ENCODE measurements around the gene SETD7.

SETD7 gene

DNA sequence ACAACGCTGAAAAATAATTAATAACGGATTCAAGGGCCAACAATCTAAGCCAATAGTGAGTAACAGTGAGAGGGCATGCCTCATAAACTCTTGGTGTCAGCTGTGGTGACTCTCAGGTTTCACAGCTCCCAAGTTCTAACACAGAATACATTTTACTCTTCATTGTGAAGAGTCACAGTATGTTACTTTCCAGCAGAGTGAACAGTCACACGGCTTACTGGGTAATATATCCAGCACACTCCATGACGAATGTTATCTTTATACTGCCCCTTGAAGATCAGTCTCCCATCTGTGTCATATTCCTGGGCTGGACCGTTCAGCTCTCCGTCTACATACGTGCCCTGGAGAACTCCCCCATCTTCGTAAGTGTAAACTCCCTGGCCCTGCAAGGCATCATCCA, 23.1 kb downstream of the SETD7 start:
- H3K9ac ChIP-seq (ENCODE audit: low read depth in 1 of 2, low read length in 2 of 2) = no peak overlapping the region
- no peaks in the 10 kb centered on the region for H3K27me3 ChIP-seq (ENCODE audit: control insufficient read depth in 1 of 2, insufficient read depth in 2 of 2, low read length in 2 of 2)
- no peak overlapping the region for H3K4me3 ChIP-seq (ENCODE audit: low read depth in 1 of 2, low read length in 2 of 2)
- H3K4me1 ChIP-seq (ENCODE audit: control insufficient read depth in 1 of 2, insufficient read depth in 2 of 2, low read length in 2 of 2) = peaks cover 4 to 10% of the 10 kb centered on the region in 2 donors
- peaks cover 0 to 11% of the 10 kb centered on the region in 2 donors for H3K36me3 ChIP-seq (ENCODE audit: control insufficient read depth in 1 of 2, insufficient read depth in 2 of 2, low read length in 2 of 2)
- H3K27ac ChIP-seq (ENCODE audit: low read depth, low read length) = no peak overlapping the region
- H3K9me3 ChIP-seq (ENCODE audit: control insufficient read depth in 1 of 2, low read length in 2 of 2) = no peaks in the 10 kb centered on the region

DNA sequence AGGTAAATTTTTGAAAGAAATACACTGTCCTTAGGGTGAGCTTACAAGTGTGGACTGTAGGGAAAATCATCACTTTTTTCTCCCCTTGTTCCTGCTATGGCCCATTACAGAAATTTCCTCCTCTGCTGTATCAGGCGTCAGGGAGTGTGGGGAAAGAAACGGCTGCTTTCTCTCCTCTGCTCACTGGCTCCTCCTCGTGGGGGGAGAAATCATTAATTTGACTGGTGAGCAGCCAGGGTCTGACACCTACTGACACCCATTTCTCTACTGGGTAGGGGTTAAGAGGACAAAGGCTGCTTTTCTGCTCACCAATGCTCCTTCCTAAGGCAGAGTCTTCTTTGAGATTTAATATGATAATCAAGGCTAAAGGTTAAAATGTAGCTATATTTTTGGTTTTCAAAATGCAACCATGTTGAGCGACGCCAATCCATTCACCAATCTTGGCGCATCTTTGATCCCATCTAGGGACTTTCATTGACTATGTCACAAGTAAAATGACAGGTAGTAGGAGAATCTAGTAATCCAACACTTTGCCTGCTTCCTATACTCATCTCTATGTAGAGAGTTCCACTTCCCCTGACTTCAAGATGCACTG, 25.1 kb downstream of the SETD7 start:
- peaks cover 0 to 11% of the 10 kb centered on the region in 2 donors for H3K36me3 ChIP-seq (ENCODE audit: control insufficient read depth in 1 of 2, insufficient read depth in 2 of 2, low read length in 2 of 2)
- H3K4me1 ChIP-seq (ENCODE audit: control insufficient read depth in 1 of 2, insufficient read depth in 2 of 2, low read length in 2 of 2) = peaks cover 4 to 10% of the 10 kb centered on the region in 2 donors
- no peak overlapping the region for H3K9ac ChIP-seq (ENCODE audit: low read depth in 1 of 2, low read length in 2 of 2)
- H3K4me3 ChIP-seq (ENCODE audit: low read depth in 1 of 2, low read length in 2 of 2) = no peak overlapping the region
- no peaks in the 10 kb centered on the region for H3K9me3 ChIP-seq (ENCODE audit: control insufficient read depth in 1 of 2, low read length in 2 of 2)
- no peak overlapping the region for H3K27ac ChIP-seq (ENCODE audit: low read depth, low read length)
- no peaks in the 10 kb centered on the region for H3K27me3 ChIP-seq (ENCODE audit: control insufficient read depth in 1 of 2, insufficient read depth in 2 of 2, low read length in 2 of 2)

DNA sequence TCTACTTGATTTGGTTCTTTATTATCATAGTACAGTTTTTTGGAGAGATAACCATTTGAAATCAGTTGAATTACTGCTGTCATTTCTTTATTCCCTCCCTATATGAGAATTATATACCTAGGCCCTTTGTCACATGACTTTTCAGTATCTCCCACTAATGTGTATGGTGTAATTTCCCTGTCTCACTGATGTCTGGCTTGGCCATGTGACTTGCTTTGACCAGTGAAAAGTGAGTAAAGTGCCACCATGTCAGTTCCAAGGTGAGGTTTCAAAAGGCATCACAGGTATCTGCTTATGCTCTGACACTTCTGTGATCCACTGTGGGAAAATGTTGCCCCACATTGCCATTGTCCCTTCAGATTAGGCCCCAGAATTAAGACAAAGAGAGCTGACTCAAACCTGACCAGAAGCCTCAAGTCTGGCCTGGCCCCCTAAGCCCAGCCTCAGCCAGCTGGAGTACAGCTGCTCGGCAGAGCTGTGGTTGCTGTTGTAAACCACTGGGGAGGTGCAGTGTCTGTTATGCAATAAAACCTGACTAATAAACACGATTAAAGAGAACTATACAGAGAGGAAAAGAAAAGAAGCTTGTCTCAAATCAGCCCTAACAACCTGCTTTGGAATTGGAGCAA, 27.5 kb downstream of the SETD7 start:
- peaks cover 4 to 21% of the 10 kb centered on the region in 2 donors for H3K4me1 ChIP-seq (ENCODE audit: control insufficient read depth in 1 of 2, insufficient read depth in 2 of 2, low read length in 2 of 2)
- peak overlapping the region in 1 of 2 donors; percentile 14 for H3K9ac ChIP-seq (ENCODE audit: low read depth in 1 of 2, low read length in 2 of 2)
- peak overlapping the region in 1 of 2 donors; percentile 12 for H3K4me3 ChIP-seq (ENCODE audit: low read depth in 1 of 2, low read length in 2 of 2)
- no peak overlapping the region for H3K27ac ChIP-seq (ENCODE audit: low read depth, low read length)
- H3K36me3 ChIP-seq (ENCODE audit: control insufficient read depth in 1 of 2, insufficient read depth in 2 of 2, low read length in 2 of 2) = peaks cover 0 to 20% of the 10 kb centered on the region in 2 donors
- H3K27me3 ChIP-seq (ENCODE audit: control insufficient read depth in 1 of 2, insufficient read depth in 2 of 2, low read length in 2 of 2) = no peaks in the 10 kb centered on the region
- no peaks in the 10 kb centered on the region for H3K9me3 ChIP-seq (ENCODE audit: control insufficient read depth in 1 of 2, low read length in 2 of 2)

DNA sequence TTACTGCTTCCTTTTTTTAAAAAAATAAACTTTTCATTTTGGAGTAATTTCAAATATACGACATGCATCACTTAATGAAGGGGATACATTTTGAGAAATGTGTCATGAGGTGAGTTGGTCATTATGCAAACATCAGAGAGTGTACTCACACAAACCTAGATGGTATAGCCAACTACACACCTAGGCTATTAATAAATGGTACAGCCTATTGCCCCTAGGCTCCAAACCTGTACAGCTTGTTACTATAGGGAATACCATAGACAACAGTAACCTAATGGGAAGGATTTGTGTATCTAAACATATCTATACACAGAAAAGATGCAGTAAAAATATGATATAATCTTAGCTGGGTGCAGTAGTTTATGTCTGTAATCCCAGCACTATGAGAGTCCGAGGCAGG, 29.1 kb downstream of the SETD7 start:
- Histone ChIP-seq H3K36me3 (ENCODE audit: control insufficient read depth in 1 of 2, insufficient read depth in 2 of 2, low read length in 2 of 2) (peaks cover 0 to 17% of the 10 kb centered on the region in 2 donors), H3K4me3 (ENCODE audit: low read depth in 1 of 2, low read length in 2 of 2) (no peak overlapping the region), H3K9ac (ENCODE audit: low read depth in 1 of 2, low read length in 2 of 2) (no peak overlapping the region), H3K9me3 (ENCODE audit: control insufficient read depth in 1 of 2, low read length in 2 of 2) (no peaks in the 10 kb centered on the region), H3K27me3 (ENCODE audit: control insufficient read depth in 1 of 2, insufficient read depth in 2 of 2, low read length in 2 of 2) (no peaks in the 10 kb centered on the region), H3K27ac (ENCODE audit: low read depth, low read length) (no peak overlapping the region), H3K4me1 (ENCODE audit: control insufficient read depth in 1 of 2, insufficient read depth in 2 of 2, low read length in 2 of 2) (peaks cover 7 to 23% of the 10 kb centered on the region in 2 donors)

DNA sequence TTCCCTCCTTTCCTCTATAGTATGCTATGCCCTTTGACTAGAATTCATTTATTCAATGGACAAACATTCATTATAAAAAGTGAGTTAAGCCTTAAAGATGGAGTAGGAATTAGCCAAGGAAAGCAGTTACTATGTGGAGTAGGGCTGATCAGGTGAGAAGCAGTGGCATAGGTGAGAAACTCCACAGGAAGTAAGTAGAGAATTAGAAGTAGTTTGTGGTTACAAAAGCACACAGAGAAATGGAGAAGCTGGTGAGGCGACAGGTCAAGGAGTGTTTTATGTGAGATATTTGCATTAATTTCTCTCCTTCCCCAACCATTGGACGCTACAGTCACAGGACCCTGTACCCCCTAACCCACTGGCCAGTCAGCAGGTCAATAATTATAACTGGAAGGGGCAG, 30.6 kb downstream of the SETD7 start:
- Histone ChIP-seq H3K4me1 (ENCODE audit: control insufficient read depth in 1 of 2, insufficient read depth in 2 of 2, low read length in 2 of 2) (peaks cover 7 to 23% of the 10 kb centered on the region in 2 donors), H3K9ac (ENCODE audit: low read depth in 1 of 2, low read length in 2 of 2) (no peak overlapping the region), H3K27ac (ENCODE audit: low read depth, low read length) (no peak overlapping the region), H3K9me3 (ENCODE audit: control insufficient read depth in 1 of 2, low read length in 2 of 2) (no peaks in the 10 kb centered on the region), H3K36me3 (ENCODE audit: control insufficient read depth in 1 of 2, insufficient read depth in 2 of 2, low read length in 2 of 2) (peaks cover 0 to 30% of the 10 kb centered on the region in 2 donors), H3K27me3 (ENCODE audit: control insufficient read depth in 1 of 2, insufficient read depth in 2 of 2, low read length in 2 of 2) (no peaks in the 10 kb centered on the region), H3K4me3 (ENCODE audit: low read depth in 1 of 2, low read length in 2 of 2) (no peak overlapping the region)

DNA sequence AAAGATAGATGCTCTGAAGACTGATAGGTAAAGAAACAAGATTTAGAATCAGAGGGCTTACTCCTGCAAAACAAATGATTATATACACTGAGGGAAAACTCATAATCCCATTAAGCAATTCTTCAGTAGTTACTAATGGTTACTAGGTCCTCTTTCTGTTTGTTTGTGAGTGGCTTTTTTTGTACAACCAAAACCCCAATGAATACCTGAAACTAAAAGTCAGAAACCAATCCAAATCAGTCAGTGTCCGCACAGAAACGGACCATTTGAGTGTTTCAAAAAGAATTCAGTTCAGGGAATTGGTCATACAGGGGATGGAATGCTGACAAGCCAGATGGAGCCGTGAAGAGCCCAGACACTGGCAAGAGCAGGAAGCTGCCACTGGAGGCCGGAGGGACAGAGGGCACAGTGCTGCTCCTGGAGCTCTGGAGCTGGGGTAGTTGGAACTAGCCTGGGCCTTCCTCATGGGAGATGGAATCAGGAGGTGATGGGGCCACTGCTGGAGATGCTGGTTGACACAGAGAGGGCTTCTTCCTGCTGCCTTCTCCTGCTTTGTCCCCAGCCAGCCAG, 31.9 kb downstream of the SETD7 start:
- no peak overlapping the region for H3K27ac ChIP-seq (ENCODE audit: low read depth, low read length)
- peaks cover 0 to 37% of the 10 kb centered on the region in 2 donors for H3K36me3 ChIP-seq (ENCODE audit: control insufficient read depth in 1 of 2, insufficient read depth in 2 of 2, low read length in 2 of 2)
- no peaks in the 10 kb centered on the region for H3K27me3 ChIP-seq (ENCODE audit: control insufficient read depth in 1 of 2, insufficient read depth in 2 of 2, low read length in 2 of 2)
- no peak overlapping the region for H3K4me3 ChIP-seq (ENCODE audit: low read depth in 1 of 2, low read length in 2 of 2)
- peaks cover 7 to 23% of the 10 kb centered on the region in 2 donors for H3K4me1 ChIP-seq (ENCODE audit: control insufficient read depth in 1 of 2, insufficient read depth in 2 of 2, low read length in 2 of 2)
- H3K9ac ChIP-seq (ENCODE audit: low read depth in 1 of 2, low read length in 2 of 2) = no peak overlapping the region
- no peaks in the 10 kb centered on the region for H3K9me3 ChIP-seq (ENCODE audit: control insufficient read depth in 1 of 2, low read length in 2 of 2)

DNA sequence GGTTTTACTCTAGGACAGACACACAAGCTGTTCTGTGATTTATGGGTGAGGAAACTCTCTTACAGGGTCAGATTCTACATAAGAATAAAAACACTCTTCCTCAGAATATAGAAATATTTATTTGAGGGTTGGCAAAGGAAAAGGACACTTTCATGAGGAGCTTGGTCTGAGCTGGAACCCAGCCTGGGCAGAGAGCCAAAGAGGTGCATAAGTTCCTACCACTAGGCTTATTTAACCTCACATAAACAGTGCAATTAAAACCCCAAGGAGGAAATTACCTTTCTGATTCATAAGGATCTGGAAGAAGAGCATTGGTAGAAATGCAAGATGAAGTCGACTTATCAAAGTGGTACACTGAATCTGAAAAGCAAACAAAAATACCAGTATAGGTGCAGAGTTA, 32.9 kb downstream of the SETD7 start:
- Histone ChIP-seq H3K36me3 (ENCODE audit: control insufficient read depth in 1 of 2, insufficient read depth in 2 of 2, low read length in 2 of 2) (peaks cover 0 to 37% of the 10 kb centered on the region in 2 donors), H3K4me1 (ENCODE audit: control insufficient read depth in 1 of 2, insufficient read depth in 2 of 2, low read length in 2 of 2) (peaks cover 3 to 14% of the 10 kb centered on the region in 2 donors), H3K4me3 (ENCODE audit: low read depth in 1 of 2, low read length in 2 of 2) (no peak overlapping the region), H3K9ac (ENCODE audit: low read depth in 1 of 2, low read length in 2 of 2) (no peak overlapping the region), H3K27ac (ENCODE audit: low read depth, low read length) (no peak overlapping the region), H3K27me3 (ENCODE audit: control insufficient read depth in 1 of 2, insufficient read depth in 2 of 2, low read length in 2 of 2) (no peaks in the 10 kb centered on the region), H3K9me3 (ENCODE audit: control insufficient read depth in 1 of 2, low read length in 2 of 2) (no peaks in the 10 kb centered on the region)

DNA sequence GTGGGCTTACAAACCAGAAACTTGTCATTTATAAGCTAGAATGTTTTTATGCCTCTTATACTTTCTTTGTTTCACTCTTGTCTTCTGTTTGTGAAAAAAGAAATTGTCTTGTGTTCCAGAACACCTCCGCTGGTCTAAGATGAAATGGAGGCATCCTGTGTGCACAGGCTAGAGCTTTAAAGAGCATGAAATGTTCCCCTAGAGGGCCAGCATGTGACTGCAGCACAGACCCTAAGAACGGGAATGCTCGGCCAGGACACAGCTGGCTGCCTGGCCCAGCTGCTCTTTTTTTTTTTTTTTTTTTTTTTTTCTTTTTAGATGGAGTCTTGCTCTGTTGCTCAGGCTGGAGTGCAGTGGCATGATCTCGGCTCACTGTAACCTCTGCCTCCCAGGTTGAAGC, 33.6 kb downstream of the SETD7 start:
- no peak overlapping the region for H3K9ac ChIP-seq (ENCODE audit: low read depth in 1 of 2, low read length in 2 of 2)
- peaks cover 3 to 13% of the 10 kb centered on the region in 2 donors for H3K4me1 ChIP-seq (ENCODE audit: control insufficient read depth in 1 of 2, insufficient read depth in 2 of 2, low read length in 2 of 2)
- peaks cover 0 to 41% of the 10 kb centered on the region in 2 donors for H3K36me3 ChIP-seq (ENCODE audit: control insufficient read depth in 1 of 2, insufficient read depth in 2 of 2, low read length in 2 of 2)
- H3K4me3 ChIP-seq (ENCODE audit: low read depth in 1 of 2, low read length in 2 of 2) = no peak overlapping the region
- H3K27me3 ChIP-seq (ENCODE audit: control insufficient read depth in 1 of 2, insufficient read depth in 2 of 2, low read length in 2 of 2) = no peaks in the 10 kb centered on the region
- no peak overlapping the region for H3K27ac ChIP-seq (ENCODE audit: low read depth, low read length)
- no peaks in the 10 kb centered on the region for H3K9me3 ChIP-seq (ENCODE audit: control insufficient read depth in 1 of 2, low read length in 2 of 2)

DNA sequence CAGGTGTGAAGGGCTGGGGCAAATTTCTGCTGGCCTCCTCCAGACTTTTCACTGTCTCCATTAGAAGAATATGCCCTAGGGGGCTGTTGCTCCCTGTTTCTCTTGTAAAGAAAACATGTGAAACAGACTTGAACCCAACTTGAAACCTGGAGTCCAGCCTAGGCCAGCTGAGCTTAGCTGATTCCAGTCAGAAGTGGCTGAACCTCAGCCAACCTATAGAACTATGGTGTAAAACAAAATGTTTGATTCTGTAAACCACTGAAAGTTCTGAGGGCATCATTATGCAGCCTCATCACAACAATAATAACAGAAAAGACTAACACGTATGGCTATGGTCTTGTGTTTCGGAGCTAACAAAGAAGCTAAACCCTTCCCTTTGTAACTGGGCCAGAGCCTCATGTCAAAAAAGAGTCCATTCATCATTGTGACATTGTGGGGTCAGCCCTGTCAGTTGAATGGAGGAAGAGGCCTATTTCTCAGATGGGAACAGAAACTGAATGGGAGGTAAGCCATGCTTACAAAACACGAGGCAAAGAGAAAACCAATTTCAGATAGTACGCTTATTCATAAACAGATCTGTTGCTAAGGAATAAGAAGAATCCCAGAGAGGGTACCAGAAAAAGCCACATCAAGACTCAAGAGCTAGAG, 34.1 kb downstream of the SETD7 start:
- Histone ChIP-seq H3K27me3 (ENCODE audit: control insufficient read depth in 1 of 2, insufficient read depth in 2 of 2, low read length in 2 of 2) (no peaks in the 10 kb centered on the region), H3K9me3 (ENCODE audit: control insufficient read depth in 1 of 2, low read length in 2 of 2) (no peaks in the 10 kb centered on the region), H3K4me3 (ENCODE audit: low read depth in 1 of 2, low read length in 2 of 2) (no peak overlapping the region), H3K9ac (ENCODE audit: low read depth in 1 of 2, low read length in 2 of 2) (no peak overlapping the region), H3K27ac (ENCODE audit: low read depth, low read length) (no peak overlapping the region), H3K36me3 (ENCODE audit: control insufficient read depth in 1 of 2, insufficient read depth in 2 of 2, low read length in 2 of 2) (peaks cover 0 to 46% of the 10 kb centered on the region in 2 donors), H3K4me1 (ENCODE audit: control insufficient read depth in 1 of 2, insufficient read depth in 2 of 2, low read length in 2 of 2) (peaks cover 3 to 13% of the 10 kb centered on the region in 2 donors)

DNA sequence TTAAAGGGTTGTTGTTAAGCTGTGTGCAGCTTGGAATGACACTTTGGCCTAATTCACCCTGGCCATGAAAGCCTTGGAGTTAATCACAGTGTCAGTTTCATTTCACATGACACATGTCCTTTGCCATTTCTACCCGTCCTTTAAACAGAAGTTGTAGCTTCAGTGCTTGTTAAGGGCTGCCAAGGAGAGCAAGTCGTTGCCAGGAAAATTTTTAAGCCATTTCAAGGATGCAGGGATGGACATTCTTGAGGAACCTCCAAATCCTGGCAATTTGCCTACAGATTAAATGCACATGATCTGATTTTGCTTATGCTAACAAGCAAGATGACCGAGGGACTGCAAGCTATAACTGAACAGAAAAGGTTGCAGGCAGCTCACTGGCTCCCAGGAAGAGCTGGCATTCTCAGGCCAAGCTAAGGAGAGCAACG, 40.5 kb downstream of the SETD7 start:
- H3K9me3 ChIP-seq (ENCODE audit: control insufficient read depth in 1 of 2, low read length in 2 of 2) = no peaks in the 10 kb centered on the region
- no peaks in the 10 kb centered on the region for H3K4me1 ChIP-seq (ENCODE audit: control insufficient read depth in 1 of 2, insufficient read depth in 2 of 2, low read length in 2 of 2)
- H3K27me3 ChIP-seq (ENCODE audit: control insufficient read depth in 1 of 2, insufficient read depth in 2 of 2, low read length in 2 of 2) = no peaks in the 10 kb centered on the region
- H3K9ac ChIP-seq (ENCODE audit: low read depth in 1 of 2, low read length in 2 of 2) = no peak overlapping the region
- no peak overlapping the region for H3K4me3 ChIP-seq (ENCODE audit: low read depth in 1 of 2, low read length in 2 of 2)
- peaks cover 15 to 40% of the 10 kb centered on the region in 2 donors for H3K36me3 ChIP-seq (ENCODE audit: control insufficient read depth in 1 of 2, insufficient read depth in 2 of 2, low read length in 2 of 2)
- no peak overlapping the region for H3K27ac ChIP-seq (ENCODE audit: low read depth, low read length)
